Measurements from ENCODE around the gene C1QTNF9B.

- TF ChIP-seq CTCF (IDR thresholded peaks at IDR 0.05; ENCODE audit: insufficient read depth, low read length) = no peak
- TF ChIP-seq GABPA (IDR thresholded peaks at IDR 0.05; ENCODE audit: low read depth) = no peak
- no peak for TF ChIP-seq REST (IDR thresholded peaks at IDR 0.05; ENCODE audit: insufficient replicate concordance, low read depth)
- no peak for TF ChIP-seq POLR2AphosphoS5 (IDR thresholded peaks at IDR 0.05; ENCODE audit: low read depth)
These were observed 32.3 kb downstream of the C1QTNF9B start for GRCh38 chr13:23865026-23865425.

Measured in HL-60 (cell line).